Cardiac atrium fibroblast (primary cell): ENCODE data around the gene BDNF. TPM values are rescaled to one million over a fixed set of nuclear protein-coding genes. Genes with fewer than 3 reads are reported as not detected.

Source experiments
- total RNA-seq: library from RNA; depleted of rRNA; stranded (reverse); fragments of >200 nt; gene quantifications from 2 replicates; pipeline ENCODE4 v1.2.3, GENCODE V29; 2015

Gene BDNF
- total RNA-seq = 3.7 and 4.3 TPM in 2 replicates

GRCh38 chr11:27700351-27701301 is at the start of gene BDNF:
Gene BDNF (minus strand): TSS chr11:27700455. CDS start chr11:27658564, 41,891 bp downstream.

Other genes starting within 250 kb of the BDNF start
- gene LGR4, start 227.7 kb downstream of the BDNF start, total RNA-seq = 31.1 and 51.4 TPM in 2 replicates
- gene LIN7C, start 193.7 kb downstream of the BDNF start, total RNA-seq = 22.4 and 27.5 TPM in 2 replicates